NCI-H748 (cell line): ENCODE results near the gene ADGRG4.
"Not testable (repeated sequence)": the region's sequence is repeated elsewhere in the genome, so short reads cannot be mapped to it uniquely, and the experiment has no call there.

Source experiments
- DNase-seq: peaks from one replicate; lab custom pipeline; 2025; ENCODE audit not compliant: unreplicated experiment; lab: John Stamatoyannopoulos, UW

ADGRG4 gene

DNA sequence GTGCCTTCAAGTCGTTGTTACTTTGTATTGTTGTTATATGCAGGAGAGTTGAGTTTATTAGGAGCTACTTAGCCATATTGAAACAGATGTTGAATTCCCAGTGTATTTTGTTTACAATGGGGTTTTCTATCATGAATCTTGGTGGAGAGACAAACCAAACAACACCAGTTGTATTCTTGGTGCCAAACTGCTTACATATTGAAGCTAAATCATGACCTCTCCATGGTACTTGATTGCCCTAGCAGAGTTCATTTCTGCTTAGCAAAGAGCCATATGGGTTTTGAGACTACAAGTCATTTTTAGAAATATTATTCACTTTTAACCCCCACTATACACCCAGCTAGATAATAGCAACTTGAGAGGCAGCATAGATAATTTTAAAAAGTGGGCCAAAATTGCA, 85.4 kb downstream of the ADGRG4 start:
- peak; percentile 50 for DNase-seq

- DNase-seq: peak; percentile 94
Observed at GRCh38 chrX:136386826-136387225, 86.1 kb downstream of the ADGRG4 start.

GRCh38 chrX:136387951-136388502, 87.3 kb downstream of the ADGRG4 start:
- no peak for DNase-seq

DNA sequence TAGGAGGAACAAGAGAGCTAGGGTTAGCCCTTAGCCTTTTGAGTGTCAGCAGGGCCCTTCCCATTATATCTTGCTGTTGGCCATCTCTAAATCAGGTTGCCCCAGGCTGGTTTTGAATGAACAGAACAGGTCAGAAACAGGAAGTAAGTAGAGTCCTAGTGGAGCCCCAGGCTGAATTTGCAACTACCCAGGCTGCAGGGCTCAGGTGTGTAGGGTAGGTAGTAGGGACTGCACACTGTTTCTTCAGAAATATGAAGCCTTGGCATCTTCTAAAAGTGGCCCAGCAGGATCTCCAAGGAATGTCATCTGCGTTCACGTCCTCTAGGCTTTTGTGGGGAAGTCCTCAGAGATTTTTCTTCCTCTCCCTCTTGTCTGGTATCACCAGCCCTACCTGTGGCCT, 90.2 kb downstream of the ADGRG4 start:
- DNase-seq: no peak

GRCh38 chrX:136395271-136395670, 94.5 kb downstream of the ADGRG4 start:
- no peak for DNase-seq

- DNase-seq: no peak
Observed at GRCh38 chrX:136397001-136397400, 96.2 kb downstream of the ADGRG4 start.

DNA sequence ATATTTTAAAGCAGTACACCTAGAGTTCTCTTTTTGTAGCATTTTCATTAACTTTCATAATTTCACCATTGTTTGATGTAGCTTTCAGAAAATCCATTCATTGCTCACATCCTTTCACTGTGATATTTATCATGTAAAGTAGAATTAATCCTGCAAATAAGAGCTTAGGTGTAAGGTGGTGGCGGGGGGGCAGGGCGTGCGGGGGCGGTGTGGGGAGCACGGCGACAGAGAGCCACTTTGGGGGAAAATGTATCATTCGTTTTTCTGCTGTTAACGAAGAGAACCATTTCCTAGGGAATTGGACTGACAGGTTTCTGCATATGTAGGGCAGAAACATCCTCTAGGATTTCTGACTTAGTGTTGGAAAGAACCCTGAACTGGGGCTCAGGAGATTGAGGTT, 104.4 kb downstream of the ADGRG4 start:
- DNase-seq: no peak

DNA sequence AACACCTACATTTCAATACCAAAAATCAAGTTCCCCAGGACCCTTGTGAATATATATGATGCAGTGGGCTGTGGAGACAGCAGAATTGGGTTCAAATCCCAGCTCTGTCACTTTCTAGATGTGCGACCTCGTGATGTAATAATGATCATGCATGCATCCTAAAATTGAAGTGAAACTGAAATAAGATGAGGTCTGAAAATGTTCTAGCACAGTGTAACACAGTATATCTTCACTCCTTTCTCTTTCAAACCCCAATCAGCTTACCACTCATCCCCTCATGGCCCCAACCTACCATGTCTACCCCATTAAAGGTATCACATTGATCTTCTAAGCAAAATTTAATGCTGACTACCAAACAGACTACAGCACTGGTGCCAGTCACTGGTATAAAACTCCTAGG, 117.0 kb downstream of the ADGRG4 start:
- no peak for DNase-seq

DNA sequence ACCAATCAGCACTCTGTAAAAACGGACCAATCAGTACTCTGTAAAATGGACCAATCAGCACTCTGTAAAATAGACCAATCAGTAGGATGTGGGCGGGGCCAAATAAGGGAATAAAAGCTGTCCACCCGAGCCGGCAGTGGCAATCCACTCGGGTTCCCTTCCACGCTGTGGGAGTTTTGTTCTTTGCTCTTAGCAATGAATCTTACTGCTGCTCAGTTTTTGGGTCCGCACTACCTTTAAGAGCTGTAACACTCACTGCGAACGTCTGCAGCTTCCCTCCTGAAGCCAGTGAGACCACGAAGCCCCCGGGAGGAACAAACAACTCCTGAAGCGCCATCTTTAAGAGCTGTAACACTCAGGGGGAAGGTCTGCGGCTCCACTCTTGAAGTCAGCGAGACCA, 120.6 kb downstream of the ADGRG4 start:
- DNase-seq: no peak

DNA sequence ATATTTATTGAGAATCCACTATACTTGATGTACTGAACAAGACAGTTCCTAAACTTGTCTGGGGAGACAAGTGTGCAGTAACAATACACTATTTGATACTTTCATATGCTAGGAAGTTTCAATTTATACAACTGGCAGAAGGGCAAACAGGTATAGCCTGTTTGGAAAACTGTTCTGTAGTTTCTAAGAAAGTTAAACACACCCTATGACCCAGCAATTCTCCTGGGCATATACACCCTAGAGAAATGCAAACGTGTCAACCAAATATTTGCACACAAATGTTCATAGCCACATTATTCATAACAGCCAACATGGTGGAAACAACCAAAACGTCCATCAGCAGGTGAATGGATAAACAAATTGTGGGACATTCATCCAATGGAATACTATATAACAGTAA, 123.0 kb downstream of the ADGRG4 start:
- no peak for DNase-seq

GRCh38 chrX:136425996-136426395, 125.2 kb downstream of the ADGRG4 start:
- DNase-seq: no peak

DNA sequence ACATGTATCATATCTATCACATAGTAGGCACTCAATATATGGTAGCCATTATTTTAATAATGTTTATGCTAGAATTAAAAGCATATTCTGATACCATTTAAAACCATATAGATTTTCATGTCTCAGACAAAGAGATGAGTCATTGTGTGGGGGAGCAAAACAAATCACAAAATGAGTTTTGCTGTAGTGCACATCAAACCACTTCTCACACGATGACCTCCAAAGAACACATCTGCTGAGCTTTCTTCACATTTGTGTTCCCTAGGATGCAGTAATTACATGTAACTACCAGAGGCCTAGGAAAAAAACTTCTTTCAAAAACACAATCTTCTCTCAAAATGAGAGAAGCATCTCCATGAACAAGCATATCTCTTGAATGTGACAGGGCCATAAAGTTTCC, 130.9 kb downstream of the ADGRG4 start:
- no peak for DNase-seq

DNA sequence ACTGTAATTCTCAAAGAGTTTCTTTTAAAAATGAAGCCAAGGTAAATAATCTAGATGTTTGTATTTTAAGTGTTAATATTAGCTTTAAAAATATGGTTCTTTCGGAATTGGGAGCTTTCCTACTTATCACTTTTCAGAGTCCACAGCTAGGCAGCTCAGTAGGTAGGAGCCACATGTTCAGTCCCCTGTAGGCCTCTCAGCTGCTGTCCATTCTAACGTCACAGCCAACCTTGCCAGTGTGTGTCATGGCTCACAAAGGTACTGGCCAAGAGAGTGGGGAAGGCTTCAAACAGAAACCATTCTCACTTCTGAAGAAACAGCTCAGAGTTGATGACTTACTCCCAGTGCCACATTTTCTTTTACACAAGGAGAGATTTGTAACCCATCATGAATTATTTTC, 137.0 kb downstream of the ADGRG4 start:
- no peak for DNase-seq

- no peak for DNase-seq
Observed at GRCh38 chrX:136438192-136438591, 137.4 kb downstream of the ADGRG4 start.

- DNase-seq: not testable (repeated sequence)
Observed at GRCh38 chrX:136445674-136446073, 144.9 kb downstream of the ADGRG4 start.

DNA sequence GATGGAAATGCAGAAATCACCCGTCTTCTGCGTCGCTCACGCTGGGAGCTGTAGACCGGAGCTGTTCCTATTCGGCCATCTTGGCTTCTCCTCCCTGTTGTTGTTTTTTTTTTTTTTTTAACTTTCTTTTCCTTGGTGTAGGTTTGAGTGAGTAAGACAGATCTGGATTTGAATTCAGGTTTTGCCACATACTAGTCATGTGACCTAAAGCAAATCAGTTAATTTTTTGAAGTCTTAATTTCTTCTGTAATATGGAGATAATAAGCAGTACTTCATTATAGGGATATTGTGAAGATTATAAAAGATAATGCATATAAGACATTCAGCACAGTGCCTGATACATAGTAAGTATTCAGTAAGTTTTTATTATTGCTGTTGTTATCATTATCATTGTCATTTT, 145.4 kb downstream of the ADGRG4 start:
- no peak for DNase-seq

- DNase-seq: no peak
Observed at GRCh38 chrX:136447308-136447707, 146.5 kb downstream of the ADGRG4 start.

DNA sequence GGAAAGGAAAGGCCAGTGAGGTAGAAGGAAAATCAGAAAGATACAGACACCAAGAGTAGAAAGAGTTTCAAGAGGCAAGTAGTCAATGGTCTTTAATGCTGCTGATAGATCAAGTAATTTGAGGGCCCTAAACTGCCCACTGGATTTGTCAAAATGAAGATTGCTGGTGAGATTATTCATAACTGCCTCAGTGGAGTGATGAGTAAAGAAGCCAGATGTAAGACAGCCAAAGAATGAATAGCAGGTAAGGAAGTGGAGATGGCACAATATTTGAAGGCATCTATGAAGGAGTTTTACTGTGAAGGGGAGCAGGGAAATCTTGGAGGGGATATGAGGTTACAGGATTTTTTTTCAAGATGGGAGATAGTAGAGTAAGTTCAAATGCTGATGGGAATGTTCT, 147.2 kb downstream of the ADGRG4 start:
- DNase-seq: no peak

GRCh38 chrX:136450050-136450830, 149.5 kb downstream of the ADGRG4 start:
- DNase-seq: peak; percentile 4

DNA sequence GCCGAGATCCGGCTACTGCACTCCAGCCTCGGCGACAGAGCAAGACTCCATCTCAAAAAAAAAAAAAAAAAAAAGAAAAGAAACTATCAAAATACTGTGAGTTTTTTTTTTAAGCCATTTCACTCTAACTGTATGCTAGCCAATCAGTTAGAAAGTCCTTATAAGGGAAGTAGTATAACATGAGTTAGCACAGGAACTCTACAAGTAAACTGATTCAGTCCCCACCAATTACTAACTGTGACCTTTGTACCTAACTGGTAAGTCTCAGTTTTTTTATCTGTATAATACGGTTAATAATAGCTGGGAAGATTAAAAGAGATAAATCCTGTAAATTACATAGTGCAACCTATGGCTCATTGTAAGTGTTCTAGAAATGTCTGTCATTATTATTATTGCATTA, 151.9 kb downstream of the ADGRG4 start:
- no peak for DNase-seq

GRCh38 chrX:136453114-136453513, 152.4 kb downstream of the ADGRG4 start:
- DNase-seq: no peak

- peak; percentile 77 for DNase-seq
Observed at GRCh38 chrX:136453771-136454170, 153.0 kb downstream of the ADGRG4 start.

GRCh38 chrX:136456133-136456532, 155.4 kb downstream of the ADGRG4 start:
- no peak for DNase-seq
